ENCODE data around the gene RNF2. TPM values are rescaled to one million over a fixed set of nuclear protein-coding genes. Genes with fewer than 3 reads are reported as not detected.

The RNF2 gene
- total RNA-seq, 1 experiment from 2014 or later = 32.8 TPM

GRCh38 chr1:185054365-185055060 is 9.2 kb downstream of the RNF2 start:
- no peak; the same call in 1 of the 2 replicates for ATAC-seq

GRCh38 chr1:185058110-185058509 is 12.8 kb downstream of the RNF2 start:
- H3K27ac ChIP-seq (ENCODE audit: low read length) = no peak overlapping the region
- intact Hi-C loops (cut with micrococcal nuclease; ENCODE audit: unreplicated experiment) = no loop called here
- TF ChIP-seq TCF7L2 (IDR thresholded peaks at IDR 0.05; ENCODE audit: low read depth, low read length) (no peak), CTCF (IDR thresholded peaks at IDR 0.05) (no peak), SIN3A (IDR thresholded peaks at IDR 0.05; ENCODE audit: borderline replicate concordance, insufficient read depth, low read depth, low read length) (no peak), POLR2AphosphoS5 (IDR thresholded peaks at IDR 0.05; ENCODE audit: low read depth, low read length) (no peak)
- TF ChIP-seq, protein P1, sequence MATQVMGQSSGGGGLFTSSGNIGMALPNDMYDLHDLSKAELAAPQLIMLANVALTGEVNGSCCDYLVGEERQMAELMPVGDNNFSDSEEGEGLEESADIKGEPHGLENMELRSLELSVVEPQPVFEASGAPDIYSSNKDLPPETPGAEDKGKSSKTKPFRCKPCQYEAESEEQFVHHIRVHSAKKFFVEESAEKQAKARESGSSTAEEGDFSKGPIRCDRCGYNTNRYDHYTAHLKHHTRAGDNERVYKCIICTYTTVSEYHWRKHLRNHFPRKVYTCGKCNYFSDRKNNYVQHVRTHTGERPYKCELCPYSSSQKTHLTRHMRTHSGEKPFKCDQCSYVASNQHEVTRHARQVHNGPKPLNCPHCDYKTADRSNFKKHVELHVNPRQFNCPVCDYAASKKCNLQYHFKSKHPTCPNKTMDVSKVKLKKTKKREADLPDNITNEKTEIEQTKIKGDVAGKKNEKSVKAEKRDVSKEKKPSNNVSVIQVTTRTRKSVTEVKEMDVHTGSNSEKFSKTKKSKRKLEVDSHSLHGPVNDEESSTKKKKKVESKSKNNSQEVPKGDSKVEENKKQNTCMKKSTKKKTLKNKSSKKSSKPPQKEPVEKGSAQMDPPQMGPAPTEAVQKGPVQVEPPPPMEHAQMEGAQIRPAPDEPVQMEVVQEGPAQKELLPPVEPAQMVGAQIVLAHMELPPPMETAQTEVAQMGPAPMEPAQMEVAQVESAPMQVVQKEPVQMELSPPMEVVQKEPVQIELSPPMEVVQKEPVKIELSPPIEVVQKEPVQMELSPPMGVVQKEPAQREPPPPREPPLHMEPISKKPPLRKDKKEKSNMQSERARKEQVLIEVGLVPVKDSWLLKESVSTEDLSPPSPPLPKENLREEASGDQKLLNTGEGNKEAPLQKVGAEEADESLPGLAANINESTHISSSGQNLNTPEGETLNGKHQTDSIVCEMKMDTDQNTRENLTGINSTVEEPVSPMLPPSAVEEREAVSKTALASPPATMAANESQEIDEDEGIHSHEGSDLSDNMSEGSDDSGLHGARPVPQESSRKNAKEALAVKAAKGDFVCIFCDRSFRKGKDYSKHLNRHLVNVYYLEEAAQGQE (IDR thresholded peaks at IDR 0.05; ENCODE audit: insufficient read depth in 1 of 2, low read depth in 2 of 2, low read length in 1 of 2) = no peak
- BruUV-seq (replicated peaks) = no TSS peak
- in situ Hi-C loops (cut with HindIII; ENCODE audit: low pct_unique_long_range_greater_than_20kb, low sequenced_read_pairs) = no loop called here
- H3K4me1 ChIP-seq (ENCODE audit: control insufficient read depth, insufficient read depth, low read length) = 0 out of 2 replicates have a peak, but pooled peaks cover 5% of the 10 kb centered on the region
- no peak overlapping the region for H3K4me3 ChIP-seq (ENCODE audit: low read depth in 2 of 2, low read length in 2 of 2)
- no peaks in the 10 kb centered on the region for H3K27me3 ChIP-seq (ENCODE audit: control insufficient read depth, insufficient read depth, low read length)
- H3K9me3 ChIP-seq (ENCODE audit: control insufficient read depth, insufficient read depth, low read depth, low read length) = no peaks in the 10 kb centered on the region
- H3K36me3 ChIP-seq (ENCODE audit: control insufficient read depth, insufficient read depth, low read length) = no peaks in the 10 kb centered on the region
- no peak for ATAC-seq
- DNase-seq (ENCODE audit: low read depth, low spot score) = no peak
- ChIA-PET POLR2A (no interaction called here), CTCF (no interaction called here)

More at GRCh38 chr1:185054365-185055060, 9.2 kb downstream of the RNF2 start:
- Histone ChIP-seq H3K27ac (ENCODE audit: low read length) (no peak overlapping the region), H3K36me3 (ENCODE audit: control insufficient read depth, insufficient read depth, low read length) (no peaks in the 10 kb centered on the region), H3K27me3 (ENCODE audit: control insufficient read depth, insufficient read depth, low read length) (no peaks in the 10 kb centered on the region), H3K4me1 (ENCODE audit: control insufficient read depth, insufficient read depth, low read length) (0 out of 2 replicates have a peak, but pooled peaks cover 5% of the 10 kb centered on the region), H3K9me3 (ENCODE audit: control insufficient read depth, insufficient read depth, low read depth, low read length) (no peaks in the 10 kb centered on the region), H3K4me3 (ENCODE audit: low read depth in 2 of 2, low read length in 2 of 2) (no peak overlapping the region)
- BruUV-seq (replicated peaks) = no TSS peak
- intact Hi-C loops (cut with micrococcal nuclease; ENCODE audit: unreplicated experiment) (no loop called here), in situ Hi-C loops (cut with HindIII; ENCODE audit: low pct_unique_long_range_greater_than_20kb, low sequenced_read_pairs) (no loop called here)
- DNase-seq (ENCODE audit: low read depth, low spot score) = no peak
- POLR2A ChIA-PET = no interaction called here
- TF ChIP-seq, protein P1 (IDR thresholded peaks at IDR 0.05; ENCODE audit: insufficient read depth in 1 of 2, low read depth in 2 of 2, low read length in 1 of 2) = no peak
- TF ChIP-seq SIN3A (IDR thresholded peaks at IDR 0.05; ENCODE audit: borderline replicate concordance, insufficient read depth, low read depth, low read length) = no peak
- TF ChIP-seq TCF7L2 (IDR thresholded peaks at IDR 0.05; ENCODE audit: low read depth, low read length) = no peak
- TF ChIP-seq POLR2AphosphoS5 (IDR thresholded peaks at IDR 0.05; ENCODE audit: low read depth, low read length) = no peak
- no peak for TF ChIP-seq CTCF (IDR thresholded peaks at IDR 0.05)
- CTCF ChIA-PET = no interaction called here
